Spleen (tissue), 7 donors: Measurements from ENCODE around the gene ALOXE3.

Experiments used
- POLR2AphosphoS5 ChIP-seq, 3 donors: sonication (generic); formaldehyde crosslinking; IDR thresholded peaks; one replicate each; pipeline ENCODE4 v1.5.1; 2017; ENCODE audit warnings: antibody characterized with exemption in 3 of 3
- TF ChIP-seq, protein P1 (sequence below), 11 experiments: fragments of 200-600 bp in 7 of 11; fragments of 450-650 bp in 4 of 11; sonication (generic) in 4 of 11; IDR thresholded peaks in 8 of 11; conservative IDR thresholded peaks in 3 of 11; 1 replicate in 7 of 11; 2 replicates in 4 of 11; pipeline versions ENCODE4 v1.4.0 to v1.8.0; 2016 to 2021; ENCODE audit warnings: antibody characterized with exemption in 11 of 11, inconsistent platforms in 4 of 11, mild to moderate bottlenecking in 1 of 11
- donor health status: DM: no; HTN: no; CAD: no; lungs with moderate emphysema.
- donor health status: DM: no; HTN: no; CAD: no.
- donor health status: DM: no; HTN: no; CAD: no.

GRCh38 chr17:8080208-8080798 is 38.0 kb downstream of the ALOXE3 start:
- TF ChIP-seq, protein P1, sequence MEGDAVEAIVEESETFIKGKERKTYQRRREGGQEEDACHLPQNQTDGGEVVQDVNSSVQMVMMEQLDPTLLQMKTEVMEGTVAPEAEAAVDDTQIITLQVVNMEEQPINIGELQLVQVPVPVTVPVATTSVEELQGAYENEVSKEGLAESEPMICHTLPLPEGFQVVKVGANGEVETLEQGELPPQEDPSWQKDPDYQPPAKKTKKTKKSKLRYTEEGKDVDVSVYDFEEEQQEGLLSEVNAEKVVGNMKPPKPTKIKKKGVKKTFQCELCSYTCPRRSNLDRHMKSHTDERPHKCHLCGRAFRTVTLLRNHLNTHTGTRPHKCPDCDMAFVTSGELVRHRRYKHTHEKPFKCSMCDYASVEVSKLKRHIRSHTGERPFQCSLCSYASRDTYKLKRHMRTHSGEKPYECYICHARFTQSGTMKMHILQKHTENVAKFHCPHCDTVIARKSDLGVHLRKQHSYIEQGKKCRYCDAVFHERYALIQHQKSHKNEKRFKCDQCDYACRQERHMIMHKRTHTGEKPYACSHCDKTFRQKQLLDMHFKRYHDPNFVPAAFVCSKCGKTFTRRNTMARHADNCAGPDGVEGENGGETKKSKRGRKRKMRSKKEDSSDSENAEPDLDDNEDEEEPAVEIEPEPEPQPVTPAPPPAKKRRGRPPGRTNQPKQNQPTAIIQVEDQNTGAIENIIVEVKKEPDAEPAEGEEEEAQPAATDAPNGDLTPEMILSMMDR (IDR thresholded peaks at IDR 0.05 in 8 of 11, conservative IDR thresholded peaks at IDR 0.05 in 3 of 11) = peak in 1 of 11 experiments; percentile 12
- TF ChIP-seq POLR2AphosphoS5 (IDR thresholded peaks at IDR 0.05) = no peak
